HepG2 (cell line): Measurements from ENCODE around the gene SLC9B2. TPM values are rescaled to one million over a fixed set of nuclear protein-coding genes. Genes with fewer than 3 reads are reported as not detected.

ENCODE experiments used
- ATAC-seq: fragments of 200-7000 bp; cut with Tn5 transposase; 3 replicates; pipeline ENCODE4 v1.9.1; 2020; ENCODE audit warnings: mild to moderate bottlenecking, moderate library complexity
- BruUV-seq: library from RNA; stranded (reverse); fragments of 400-500 nt; replicated peaks from 2 replicates; lab custom pipeline; 2021; lab: Mats Ljungman, UMichigan
- CTCF ChIA-PET: fragments of 300-600 bp; formaldehyde crosslinking; extraction: SDS; loops from one replicate; lab custom pipeline; 2021; ENCODE audit warnings: low total read pairs, inconsistent platforms, low intra/inter-chr PET ratio; lab: Yijun Ruan, JAX
- POLR2A ChIA-PET: fragments of 350-600 bp; sonication (Branson Sonifier 250); formaldehyde crosslinking; loops from one replicate; lab custom pipeline; 2020; ENCODE audit warnings: antibody characterized with exemption, inconsistent platforms; lab: Yijun Ruan, JAX
- DNase-seq: peaks from one replicate; pipeline ENCODE4 v3.0.0-alpha.2; 2015; ENCODE audit warnings: low spot score
- FAIRE-seq: peaks from 3 replicates; lab custom pipeline; 2011; peaks lifted over from hg19 to GRCh38; lab: Jason Lieb, UNC
- H2AFZ ChIP-seq: one replicate; pipeline ENCODE4 v1.6.1; 2011; ENCODE audit warnings: low read length, inconsistent platforms
- H3K27ac ChIP-seq: fragments of 300-600 bp; 3 replicates; pipeline ENCODE4 v1.8.0; 2011; ENCODE audit warnings: mixed run types, mild to moderate bottlenecking, mixed read lengths, low read length, inconsistent platforms; ENCODE audit not compliant: insufficient read depth; ENCODE audit errors: extremely low read length
- H3K27me3 ChIP-seq, 2 experiments: fragments of 200-600 bp in 1 of 2; 2 replicates in 1 of 2; 3 replicates in 1 of 2; pipeline versions ENCODE4 v1.6.0 to v1.8.0; 2011; ENCODE audit warnings: low read length in 2 of 2, mild to moderate bottlenecking in 2 of 2, moderate library complexity in 2 of 2, inconsistent platforms in 1 of 2; ENCODE audit not compliant: insufficient read depth in 2 of 2, control insufficient read depth in 1 of 2
- H3K36me3 ChIP-seq, 2 experiments: fragments of 200-600 bp in 1 of 2; replicated peaks in 1 of 2; 2 replicates in 1 of 2; 3 replicates in 1 of 2; pipeline versions ENCODE4 v1.5.1 to v1.8.0; 2011; ENCODE audit warnings: low read length in 2 of 2, inconsistent platforms in 1 of 2; ENCODE audit not compliant: insufficient read depth in 2 of 2, control insufficient read depth in 1 of 2
- H3K4me1 ChIP-seq: 2 replicates; pipeline ENCODE4 v1.5.1; 2012; ENCODE audit warnings: low read length, inconsistent platforms; ENCODE audit not compliant: insufficient read depth
- H3K4me2 ChIP-seq: 2 replicates; pipeline ENCODE4 v1.6.0; 2011; ENCODE audit warnings: low read depth, low read length, inconsistent platforms
- H3K4me3 ChIP-seq, 3 experiments: fragments of 200-600 bp in 1 of 3; sonication (generic), shearing (Covaris generic) in 1 of 3; replicated peaks in 1 of 3; 2 replicates each; pipeline ENCODE4 v1.5.1; 2011 to 2016; ENCODE audit warnings: low read length in 3 of 3, inconsistent platforms in 2 of 3, low read depth in 2 of 3, mild to moderate bottlenecking in 2 of 3, control low read depth in 1 of 3, mixed read lengths in 1 of 3; ENCODE audit not compliant: insufficient read depth in 1 of 3
- H3K79me2 ChIP-seq: one replicate; pipeline ENCODE4 v1.6.1; 2011; ENCODE audit warnings: low read length, inconsistent platforms; ENCODE audit not compliant: insufficient read depth
- H3K9ac ChIP-seq: 2 replicates; pipeline ENCODE4 v1.6.0; 2011; ENCODE audit warnings: mild to moderate bottlenecking, low read depth, low read length, inconsistent platforms; ENCODE audit not compliant: insufficient read depth
- H3K9me3 ChIP-seq: 2 replicates; pipeline ENCODE4 v1.5.1; 2012; ENCODE audit warnings: mild to moderate bottlenecking, low read length
- H4K20me1 ChIP-seq: 2 replicates; pipeline ENCODE4 v1.6.0; 2011; ENCODE audit warnings: inconsistent platforms, mild to moderate bottlenecking, low read length, moderate library complexity; ENCODE audit not compliant: insufficient read depth
- KLF12 ChIP-seq: sonication (generic); formaldehyde crosslinking; IDR thresholded peaks from 2 replicates; pipeline ENCODE4 v1.4.0; 2020; ENCODE audit warnings: missing genetic modification reagents, borderline replicate concordance
- PHB2 ChIP-seq: fragments of 450-650 bp; IDR thresholded peaks from 2 replicates; pipeline ENCODE4 v1.6.1; 2018; ENCODE audit not compliant: partially characterized antibody
- TP53 ChIP-seq: sonication (generic); formaldehyde crosslinking; conservative IDR thresholded peaks from 2 replicates; pipeline ENCODE4 v1.4.0; 2020; ENCODE audit warnings: missing genetic modification reagents
- YEATS4 ChIP-seq: sonication (generic); formaldehyde crosslinking; IDR thresholded peaks from 2 replicates; pipeline ENCODE4 v1.4.0; 2020; ENCODE audit warnings: missing genetic modification reagents, borderline replicate concordance
- ZZZ3 ChIP-seq: sonication (generic); formaldehyde crosslinking; IDR thresholded peaks from 2 replicates; pipeline ENCODE4 v1.4.0; 2020; ENCODE audit warnings: missing genetic modification reagents, mild to moderate bottlenecking, borderline replicate concordance
- WGBS: methylation state at CpG from one replicate; pipeline ENCODE4 v1.1.6; 2017; ENCODE audit warnings: low lambda C conversion rate; 5-methylcytosine and 5-hydroxymethylcytosine counted together
- in situ Hi-C: cut with HindIII; loops from 2 replicates; pipeline ENCODE4 v1.10.0; 2017; ENCODE audit warnings: low pct_unique_long_range_greater_than_20kb; ENCODE audit not compliant: extremely low pct_ligation_motif_present
- intact Hi-C: fragments of 100-400 bp; cut with micrococcal nuclease; formaldehyde crosslinking; loops from one replicate; pipeline ENCODE4 v1.10.0; 2022; ENCODE audit not compliant: unreplicated experiment
- polyA plus RNA-seq, 8 experiments: library from polyadenylated mRNA; depleted of rRNA in 3 of 8; stranded (reverse) in 7 of 8; unstranded in 1 of 8; fragments of >200 nt; fragmentation: Illumina TruSeq in 4 of 8; extraction: Trizol in 4 of 8; gene quantifications; 2 replicates each; pipeline versions ENCODE4 v1.2.1 to v1.2.3, GENCODE V29; 2011 to 2016; ENCODE audit warnings: low read depth in 4 of 8, missing spikeins in 1 of 8, mixed read lengths in 1 of 8; ENCODE audit not compliant: insufficient read depth in 1 of 8
- total RNA-seq, 5 experiments: library from RNA; depleted of rRNA; stranded (reverse); fragments of >200 nt; fragmentation: Illumina TruSeq; extraction: Trizol; gene quantifications; 2 replicates each; pipeline ENCODE4 v1.2.3, GENCODE V29; 2016; ENCODE audit warnings: low read depth in 1 of 5
- TF ChIP-seq, protein P1 (sequence below): sonication (generic); formaldehyde crosslinking; IDR thresholded peaks from 2 replicates; pipeline ENCODE4 v1.5.0; 2020; ENCODE audit warnings: mild to moderate bottlenecking, missing genetic modification reagents, borderline replicate concordance
- TF ChIP-seq, protein P2 (sequence below): sonication (generic); formaldehyde crosslinking; IDR thresholded peaks from 2 replicates; pipeline ENCODE4 v1.5.0; 2020; ENCODE audit warnings: mild to moderate bottlenecking, missing genetic modification reagents

The SLC9B2 gene
- total and polyA plus RNA-seq, 2 of the 13 experiments (the other 11 are each of a cell fraction or from before 2014, with no cell fraction given): 23.5 to 38.5 TPM

GRCh38 chr4:103098756-103099440 lies 22.3 kb upstream of the SLC9B2 start:
- FAIRE-seq (no peak), DNase-seq (no peak), ATAC-seq (no peak)
- H4K20me1 ChIP-seq: no peaks in the 10 kb centered on the region
- intact Hi-C loops (loop anchor here (2.0 to 5.0 kb wide), 5 partner anchors 52 to 1977 kb away; no protein-coding TSS in a partner anchor), in situ Hi-C loops (loop anchor here (5.0 to 10.0 kb wide), 2 partner anchors 477 to 664 kb away; no protein-coding TSS in a partner anchor)
- peak overlapping the region; percentile 52 to 70 (median 66) for H3K4me3 ChIP-seq
- no peaks in the 10 kb centered on the region for H3K36me3 ChIP-seq
- peak overlapping the region; percentile 66 for H3K9ac ChIP-seq
- TF ChIP-seq YEATS4 (CRISPR knock-in tag) (0 out of 2 replicates have a peak, but pooled peaks have one; percentile 7), TP53 (no peak), PHB2 (no peak), ZZZ3 (no peak), KLF12 (CRISPR knock-in tag) (no peak)
- peak overlapping the region; percentile 87 for H2AFZ ChIP-seq
- WGBS: 13% methylated on average over 4 of the region's 4 CpGs
- no TSS peak for BruUV-seq
- peaks cover 50% of the 10 kb centered on the region for H3K4me1 ChIP-seq
- ChIA-PET CTCF (no interaction called here), POLR2A (interaction anchor here (1.1 to 2.9 kb wide), 3 partner anchors 22 to 271 kb away, joined by 3 to 10 read pairs (median 10); partner anchors contain the start of genes SLC9B2 and UBE2D3)
- no peak overlapping the region for H3K27ac ChIP-seq
- peak overlapping the region; percentile 79 for H3K4me2 ChIP-seq
- no peaks in the 10 kb centered on the region for H3K27me3 ChIP-seq
- no peaks in the 10 kb centered on the region for H3K9me3 ChIP-seq
- H3K79me2 ChIP-seq: no peaks in the 10 kb centered on the region

DNA sequence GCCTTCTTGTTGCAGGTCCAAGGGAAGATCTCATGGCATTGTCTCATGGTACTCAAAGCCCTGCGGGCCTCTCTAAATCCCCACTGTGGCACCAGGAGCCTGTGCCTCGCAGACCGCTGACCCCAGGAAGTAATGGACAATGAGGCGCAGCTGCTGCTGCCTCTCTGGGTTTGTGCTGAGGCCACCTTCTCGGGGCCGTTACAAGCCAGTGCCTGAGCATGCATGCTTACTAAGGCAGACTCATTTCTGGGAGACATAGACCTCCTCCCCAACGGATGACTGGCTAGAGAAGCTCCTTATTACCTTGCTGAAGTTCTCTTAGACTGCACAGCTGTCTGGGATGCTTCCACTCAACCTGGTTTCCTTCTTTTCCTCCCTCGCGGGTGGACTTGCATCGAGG lies 21.8 kb upstream of the SLC9B2 start:
- no TSS peak for BruUV-seq
- no peak overlapping the region for H3K9ac ChIP-seq
- in situ Hi-C loops: loop anchor here (5.0 to 10.0 kb wide), 2 partner anchors 476 to 664 kb away; no protein-coding TSS in a partner anchor
- H3K9me3 ChIP-seq: no peaks in the 10 kb centered on the region
- DNase-seq (no peak), FAIRE-seq (no peak), ATAC-seq (peak; percentile 46)
- H3K36me3 ChIP-seq: no peaks in the 10 kb centered on the region
- no peaks in the 10 kb centered on the region for H3K27me3 ChIP-seq
- no peak overlapping the region for H2AFZ ChIP-seq
- H3K4me3 ChIP-seq: peak overlapping the region; percentile 35 to 70 (median 66); a peak in 5 of 6 replicates
- ChIA-PET POLR2A (interaction anchor here (2.8 to 2.9 kb wide), 2 partner anchors 21 to 271 kb away, joined by 10 read pairs; partner anchors contain the start of genes SLC9B2 and UBE2D3), CTCF (no interaction called here)
- no peaks in the 10 kb centered on the region for H3K79me2 ChIP-seq
- H3K4me1 ChIP-seq: peaks cover 50% of the 10 kb centered on the region
- intact Hi-C loops: loop anchor here (2.0 to 5.0 kb wide), 5 partner anchors 52 to 1976 kb away; no protein-coding TSS in a partner anchor
- no peak overlapping the region for H3K27ac ChIP-seq
- 29% methylated on average over 4 of the region's 10 CpGs for WGBS
- no peaks in the 10 kb centered on the region for H4K20me1 ChIP-seq
- peak overlapping the region; percentile 79 for H3K4me2 ChIP-seq
- TF ChIP-seq, protein P1, sequence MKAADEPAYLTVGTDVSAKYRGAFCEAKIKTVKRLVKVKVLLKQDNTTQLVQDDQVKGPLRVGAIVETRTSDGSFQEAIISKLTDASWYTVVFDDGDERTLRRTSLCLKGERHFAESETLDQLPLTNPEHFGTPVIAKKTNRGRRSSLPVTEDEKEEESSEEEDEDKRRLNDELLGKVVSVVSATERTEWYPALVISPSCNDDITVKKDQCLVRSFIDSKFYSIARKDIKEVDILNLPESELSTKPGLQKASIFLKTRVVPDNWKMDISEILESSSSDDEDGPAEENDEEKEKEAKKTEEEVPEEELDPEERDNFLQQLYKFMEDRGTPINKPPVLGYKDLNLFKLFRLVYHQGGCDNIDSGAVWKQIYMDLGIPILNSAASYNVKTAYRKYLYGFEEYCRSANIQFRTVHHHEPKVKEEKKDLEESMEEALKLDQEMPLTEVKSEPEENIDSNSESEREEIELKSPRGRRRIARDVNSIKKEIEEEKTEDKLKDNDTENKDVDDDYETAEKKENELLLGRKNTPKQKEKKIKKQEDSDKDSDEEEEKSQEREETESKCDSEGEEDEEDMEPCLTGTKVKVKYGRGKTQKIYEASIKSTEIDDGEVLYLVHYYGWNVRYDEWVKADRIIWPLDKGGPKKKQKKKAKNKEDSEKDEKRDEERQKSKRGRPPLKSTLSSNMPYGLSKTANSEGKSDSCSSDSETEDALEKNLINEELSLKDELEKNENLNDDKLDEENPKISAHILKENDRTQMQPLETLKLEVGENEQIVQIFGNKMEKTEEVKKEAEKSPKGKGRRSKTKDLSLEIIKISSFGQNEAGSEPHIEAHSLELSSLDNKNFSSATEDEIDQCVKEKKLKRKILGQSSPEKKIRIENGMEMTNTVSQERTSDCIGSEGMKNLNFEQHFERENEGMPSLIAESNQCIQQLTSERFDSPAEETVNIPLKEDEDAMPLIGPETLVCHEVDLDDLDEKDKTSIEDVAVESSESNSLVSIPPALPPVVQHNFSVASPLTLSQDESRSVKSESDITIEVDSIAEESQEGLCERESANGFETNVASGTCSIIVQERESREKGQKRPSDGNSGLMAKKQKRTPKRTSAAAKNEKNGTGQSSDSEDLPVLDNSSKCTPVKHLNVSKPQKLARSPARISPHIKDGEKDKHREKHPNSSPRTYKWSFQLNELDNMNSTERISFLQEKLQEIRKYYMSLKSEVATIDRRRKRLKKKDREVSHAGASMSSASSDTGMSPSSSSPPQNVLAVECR (CRISPR knock-in tag): peak; percentile 30; the same call in 1 of the 2 replicates
- TF ChIP-seq, protein P2, sequence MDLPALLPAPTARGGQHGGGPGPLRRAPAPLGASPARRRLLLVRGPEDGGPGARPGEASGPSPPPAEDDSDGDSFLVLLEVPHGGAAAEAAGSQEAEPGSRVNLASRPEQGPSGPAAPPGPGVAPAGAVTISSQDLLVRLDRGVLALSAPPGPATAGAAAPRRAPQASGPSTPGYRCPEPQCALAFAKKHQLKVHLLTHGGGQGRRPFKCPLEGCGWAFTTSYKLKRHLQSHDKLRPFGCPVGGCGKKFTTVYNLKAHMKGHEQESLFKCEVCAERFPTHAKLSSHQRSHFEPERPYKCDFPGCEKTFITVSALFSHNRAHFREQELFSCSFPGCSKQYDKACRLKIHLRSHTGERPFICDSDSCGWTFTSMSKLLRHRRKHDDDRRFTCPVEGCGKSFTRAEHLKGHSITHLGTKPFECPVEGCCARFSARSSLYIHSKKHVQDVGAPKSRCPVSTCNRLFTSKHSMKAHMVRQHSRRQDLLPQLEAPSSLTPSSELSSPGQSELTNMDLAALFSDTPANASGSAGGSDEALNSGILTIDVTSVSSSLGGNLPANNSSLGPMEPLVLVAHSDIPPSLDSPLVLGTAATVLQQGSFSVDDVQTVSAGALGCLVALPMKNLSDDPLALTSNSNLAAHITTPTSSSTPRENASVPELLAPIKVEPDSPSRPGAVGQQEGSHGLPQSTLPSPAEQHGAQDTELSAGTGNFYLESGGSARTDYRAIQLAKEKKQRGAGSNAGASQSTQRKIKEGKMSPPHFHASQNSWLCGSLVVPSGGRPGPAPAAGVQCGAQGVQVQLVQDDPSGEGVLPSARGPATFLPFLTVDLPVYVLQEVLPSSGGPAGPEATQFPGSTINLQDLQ: no peak
